OCI-LY3 (cell line): ENCODE results near the gene HMGB1.

Experiments
- H2AFZ ChIP-seq: fragments of 200-600, 300-600 bp; shearing (Covaris generic); 2 replicates; pipeline ENCODE4 v1.6.0; 2014; ENCODE audit warnings: antibody characterized with exemption, low read depth, low read length
- H3K27ac ChIP-seq: fragments of 200-600, 300-600 bp; sonication (generic); 2 replicates; pipeline ENCODE4 v1.5.1; 2014; ENCODE audit warnings: mild to moderate bottlenecking, low read length, moderate library complexity, mixed read lengths
- H3K27me3 ChIP-seq: fragments of 200-600, 300-600 bp; sonication (generic); 2 replicates; pipeline ENCODE4 v1.6.1; 2014; ENCODE audit warnings: low read depth, low read length, mixed read lengths
- H3K36me3 ChIP-seq: fragments of 200-600, 300-600 bp; sonication (generic); replicated peaks from 2 replicates; pipeline ENCODE3; 2014; ENCODE audit warnings: low read depth, low read length, mixed read lengths
- H3K4me1 ChIP-seq: fragments of 300-600, 200-600 bp; sonication (generic); 2 replicates; pipeline ENCODE4 v1.6.1; 2014; ENCODE audit warnings: low read length, mixed read lengths
- H3K4me2 ChIP-seq: fragments of 200-600, 300-600 bp; sonication (generic); 2 replicates; pipeline ENCODE4 v1.6.1; 2014; ENCODE audit warnings: low read length, mixed read lengths
- H3K4me3 ChIP-seq: fragments of 300-600, 200-600 bp; sonication (generic); 2 replicates; pipeline ENCODE4 v1.5.1; 2014; ENCODE audit warnings: antibody characterized with exemption, mild to moderate bottlenecking, low read length, moderate library complexity
- H3K79me2 ChIP-seq: fragments of 300-600, 200-600 bp; shearing (Covaris generic); 2 replicates; pipeline ENCODE4 v1.6.1; 2014; ENCODE audit warnings: mild to moderate bottlenecking, low read length, mixed read lengths
- H3K9ac ChIP-seq: fragments of 300-600, 200-600 bp; shearing (Covaris generic); 2 replicates; pipeline ENCODE4 v1.6.0; 2014; ENCODE audit warnings: mild to moderate bottlenecking, low read length, moderate library complexity
- H3K9me3 ChIP-seq: fragments of 200-600, 300-600 bp; shearing (Covaris generic); 2 replicates; pipeline ENCODE4 v1.6.1; 2014; ENCODE audit warnings: low read length, mixed read lengths; ENCODE audit not compliant: insufficient read depth
- H4K20me1 ChIP-seq: fragments of 200-600, 300-600 bp; sonication (generic); 2 replicates; pipeline ENCODE4 v1.6.1; 2016; ENCODE audit warnings: low read length, mixed read lengths; ENCODE audit not compliant: insufficient read depth
- CTCF ChIP-seq: fragments of 200-600, 300-600 bp; sonication (generic); IDR thresholded peaks from 2 replicates; pipeline ENCODE4 v1.5.1; 2014; ENCODE audit warnings: antibody characterized with exemption, low read length, low read depth
- EZH2phosphoT487 ChIP-seq: fragments of 200-600 bp; shearing (Covaris generic); IDR thresholded peaks from 2 replicates; pipeline ENCODE4 v1.6.1; 2018; ENCODE audit warnings: antibody characterized with exemption, mixed run types, low read depth

HMGB1 gene

GRCh38 chr13:30495746-30496145 lies 30.0 kb upstream of the HMGB1 start:
- Histone ChIP-seq H4K20me1 (no peaks in the 10 kb centered on the region), H3K9ac (no peak overlapping the region), H3K9me3 (no peaks in the 10 kb centered on the region), H2AFZ (no peak overlapping the region), H3K27ac (no peak overlapping the region), H3K4me1 (peaks cover 11% of the 10 kb centered on the region), H3K27me3 (no peaks in the 10 kb centered on the region), H3K36me3 (no peaks in the 10 kb centered on the region), H3K79me2 (no peaks in the 10 kb centered on the region), H3K4me3 (no peak overlapping the region), H3K4me2 (no peak overlapping the region)
- TF ChIP-seq EZH2phosphoT487 (no peak), CTCF (no peak)

GRCh38 chr13:30493658-30494381 lies 28.1 kb upstream of the HMGB1 start:
- H4K20me1 ChIP-seq = no peaks in the 10 kb centered on the region
- H3K79me2 ChIP-seq = no peaks in the 10 kb centered on the region
- H3K9ac ChIP-seq = no peak overlapping the region
- H3K27ac ChIP-seq = no peak overlapping the region
- no peaks in the 10 kb centered on the region for H3K4me1 ChIP-seq
- TF ChIP-seq EZH2phosphoT487 (no peak), CTCF (no peak)
- H3K27me3 ChIP-seq = 0 out of 2 replicates have a peak, but pooled peaks cover 7% of the 10 kb centered on the region
- no peak overlapping the region for H3K4me3 ChIP-seq
- H3K4me2 ChIP-seq = no peak overlapping the region
- H2AFZ ChIP-seq = no peak overlapping the region
- no peaks in the 10 kb centered on the region for H3K9me3 ChIP-seq
- no peaks in the 10 kb centered on the region for H3K36me3 ChIP-seq

GRCh38 chr13:30487075-30487470 lies 21.3 kb upstream of the HMGB1 start:
- Histone ChIP-seq H3K9me3 (no peaks in the 10 kb centered on the region), H3K9ac (no peak overlapping the region), H3K79me2 (no peaks in the 10 kb centered on the region), H3K4me3 (no peak overlapping the region), H3K4me2 (no peak overlapping the region), H2AFZ (no peak overlapping the region), H3K27me3 (peaks cover 56% of the 10 kb centered on the region), H4K20me1 (no peaks in the 10 kb centered on the region), H3K4me1 (no peaks in the 10 kb centered on the region), H3K27ac (no peak overlapping the region), H3K36me3 (no peaks in the 10 kb centered on the region)
- TF ChIP-seq EZH2phosphoT487 (no peak), CTCF (no peak)

GRCh38 chr13:30486230-30487074 lies 20.7 kb upstream of the HMGB1 start:
- Histone ChIP-seq H3K36me3 (no peaks in the 10 kb centered on the region), H3K9me3 (no peaks in the 10 kb centered on the region), H3K79me2 (no peaks in the 10 kb centered on the region), H3K4me2 (no peak overlapping the region), H3K4me1 (no peaks in the 10 kb centered on the region), H3K9ac (no peak overlapping the region), H3K4me3 (no peak overlapping the region), H2AFZ (no peak overlapping the region), H3K27me3 (peaks cover 59% of the 10 kb centered on the region), H3K27ac (no peak overlapping the region), H4K20me1 (no peaks in the 10 kb centered on the region)
- no peak for TF ChIP-seq CTCF
